Vagina (tissue), 2 donors: Measurements from ENCODE around the gene CYP4V2. TPM values are rescaled to one million over a fixed set of nuclear protein-coding genes. Genes with fewer than 3 reads are reported as not detected.

Experiments used
- DNase-seq, 2 donors: peaks; one replicate each; pipeline ENCODE4 v3.0.0-alpha.2; 2017; ENCODE audit errors: extremely low spot score in 2 of 2
- H3K27ac ChIP-seq: fragments of 200-600 bp; sonication (generic); one replicate; pipeline ENCODE4 v1.5.1; 2019
- H3K27me3 ChIP-seq: fragments of 200-600 bp; sonication (generic); one replicate; pipeline ENCODE4 v1.5.1; 2019
- H3K36me3 ChIP-seq, 2 donors: fragments of 200-600 bp; sonication (generic); one replicate each; pipeline ENCODE4 v1.5.1; 2017 to 2019
- H3K4me1 ChIP-seq: fragments of 200-600 bp; sonication (generic); one replicate; pipeline ENCODE4 v1.5.1; 2019
- H3K4me3 ChIP-seq, 2 donors: fragments of 200-600 bp; sonication (generic); 1 replicate in 1 of 2; 2 replicates in 1 of 2; pipeline ENCODE4 v1.5.1; 2016 to 2019
- H3K9me3 ChIP-seq: fragments of 200-600 bp; sonication (generic); one replicate; pipeline ENCODE4 v1.5.1; 2019
- CTCF ChIP-seq, 3 experiments: fragments of 450-650 bp in 2 of 3; fragments of 200-600 bp in 1 of 3; sonication (generic) in 1 of 3; IDR thresholded peaks; one replicate each; pipeline ENCODE4 v1.5.1; 2017 to 2019; ENCODE audit warnings: antibody characterized with exemption in 3 of 3, mild to moderate bottlenecking in 2 of 3, moderate library complexity in 2 of 3
- POLR2A ChIP-seq, 2 donors: fragments of 450-650 bp; IDR thresholded peaks; one replicate each; pipeline ENCODE4 v1.6.1; 2017; ENCODE audit warnings: antibody characterized with exemption in 2 of 2, mild to moderate bottlenecking in 2 of 2, moderate library complexity in 2 of 2
- POLR2AphosphoS5 ChIP-seq, 2 donors: sonication (generic); formaldehyde crosslinking; IDR thresholded peaks; one replicate each; pipeline ENCODE4 v1.9.0; 2017; ENCODE audit warnings: antibody characterized with exemption in 2 of 2, mild to moderate bottlenecking in 2 of 2, low read depth in 1 of 2; ENCODE audit not compliant: insufficient read depth in 1 of 2
- intact Hi-C: fragments of 100-400 bp; cut with DNase I; formaldehyde crosslinking; loops from one replicate; pipeline ENCODE4 v1.15.1; 2023
- total RNA-seq: library from RNA; depleted of rRNA; stranded (reverse); fragments of >200 nt; gene quantifications from one replicate; pipeline ENCODE4 v1.2.3, GENCODE V29; 2016

CYP4V2 gene
- total RNA-seq, 1 donor from 2014 or later: 18.2 TPM

- intact Hi-C loops: no loop called here
- Histone ChIP-seq H3K9me3 (no peaks in the 10 kb centered on the region), H3K4me3 (no peak overlapping the region), H3K4me1 (peaks cover 10% of the 10 kb centered on the region), H3K27ac (no peak overlapping the region), H3K27me3 (no peaks in the 10 kb centered on the region), H3K36me3 (no peaks in the 10 kb centered on the region)
- DNase-seq: no peak
- TF ChIP-seq CTCF (IDR thresholded peaks at IDR 0.05) (no peak), POLR2AphosphoS5 (IDR thresholded peaks at IDR 0.05; ENCODE audit: insufficient read depth in 1 of 2, low read depth in 1 of 2) (no peak), POLR2A (IDR thresholded peaks at IDR 0.05) (no peak)
Measured at GRCh38 chr4:186227744-186228513, 36.6 kb downstream of the CYP4V2 start.

- Histone ChIP-seq H3K4me1 (peaks cover 10% of the 10 kb centered on the region), H3K36me3 (no peaks in the 10 kb centered on the region), H3K27me3 (no peaks in the 10 kb centered on the region), H3K4me3 (no peak overlapping the region), H3K9me3 (no peaks in the 10 kb centered on the region), H3K27ac (no peak overlapping the region)
- DNase-seq: no peak
- intact Hi-C loops: no loop called here
- TF ChIP-seq POLR2A (IDR thresholded peaks at IDR 0.05) (no peak), CTCF (IDR thresholded peaks at IDR 0.05) (no peak), POLR2AphosphoS5 (IDR thresholded peaks at IDR 0.05; ENCODE audit: insufficient read depth in 1 of 2, low read depth in 1 of 2) (no peak)
Measured at GRCh38 chr4:186228514-186228894, 37.1 kb downstream of the CYP4V2 start.

GRCh38 chr4:186234367-186234766 lies 43.0 kb downstream of the CYP4V2 start:
- DNase-seq: no peak
- no peak overlapping the region for H3K27ac ChIP-seq
- H3K4me1 ChIP-seq: no peaks in the 10 kb centered on the region
- no peaks in the 10 kb centered on the region for H3K9me3 ChIP-seq
- TF ChIP-seq POLR2AphosphoS5 (IDR thresholded peaks at IDR 0.05; ENCODE audit: insufficient read depth in 1 of 2, low read depth in 1 of 2) (no peak), CTCF (IDR thresholded peaks at IDR 0.05) (no peak), POLR2A (IDR thresholded peaks at IDR 0.05) (no peak)
- no peaks in the 10 kb centered on the region for H3K36me3 ChIP-seq
- intact Hi-C loops: no loop called here
- no peaks in the 10 kb centered on the region for H3K27me3 ChIP-seq
- H3K4me3 ChIP-seq: no peak overlapping the region

GRCh38 chr4:186236126-186236525 lies 44.8 kb downstream of the CYP4V2 start:
- Histone ChIP-seq H3K9me3 (no peaks in the 10 kb centered on the region), H3K27me3 (no peaks in the 10 kb centered on the region), H3K4me1 (no peaks in the 10 kb centered on the region), H3K4me3 (no peak overlapping the region), H3K36me3 (no peaks in the 10 kb centered on the region), H3K27ac (no peak overlapping the region)
- TF ChIP-seq POLR2AphosphoS5 (IDR thresholded peaks at IDR 0.05; ENCODE audit: insufficient read depth in 1 of 2, low read depth in 1 of 2) (no peak), CTCF (IDR thresholded peaks at IDR 0.05) (no peak), POLR2A (IDR thresholded peaks at IDR 0.05) (no peak)
- no peak for DNase-seq
- intact Hi-C loops: no loop called here

- Histone ChIP-seq H3K36me3 (no peaks in the 10 kb centered on the region), H3K4me3 (no peak overlapping the region), H3K27me3 (no peaks in the 10 kb centered on the region), H3K9me3 (no peaks in the 10 kb centered on the region), H3K27ac (no peak overlapping the region), H3K4me1 (no peaks in the 10 kb centered on the region)
- intact Hi-C loops: no loop called here
- no peak for TF ChIP-seq POLR2AphosphoS5 (IDR thresholded peaks at IDR 0.05; ENCODE audit: insufficient read depth in 1 of 2, low read depth in 1 of 2)
- TF ChIP-seq POLR2A (IDR thresholded peaks at IDR 0.05): no peak
- TF ChIP-seq CTCF (IDR thresholded peaks at IDR 0.05): no peak
- DNase-seq: no peak
Measured at GRCh38 chr4:186240452-186240847, 49.1 kb downstream of the CYP4V2 start.
